Stomach (tissue), 4 donors: ENCODE data around the gene SIM2.
"Not testable (repeated sequence)": the region's sequence is repeated elsewhere in the genome, so short reads cannot be mapped to it uniquely, and the experiment has no call there.

ENCODE experiments used
- EP300 ChIP-seq: sonication (generic); formaldehyde crosslinking; IDR thresholded peaks from one replicate; pipeline ENCODE4 v1.6.1; 2017; ENCODE audit warnings: antibody characterized with exemption
- POLR2A ChIP-seq, 4 donors: fragments of 450-650 bp; IDR thresholded peaks; one replicate each; pipeline ENCODE4 v1.6.1; 2016; ENCODE audit warnings: antibody characterized with exemption in 4 of 4, control low read depth in 2 of 4, mild to moderate bottlenecking in 1 of 4, moderate library complexity in 1 of 4
- POLR2AphosphoS5 ChIP-seq, 3 donors: sonication (generic); formaldehyde crosslinking; IDR thresholded peaks; one replicate each; pipeline ENCODE4 v1.6.1; 2016; ENCODE audit warnings: antibody characterized with exemption in 3 of 3
- TF ChIP-seq, protein P1 (sequence below), 7 experiments: fragments of 450-650 bp in 4 of 7; fragments of 200-600 bp in 3 of 7; sonication (generic) in 3 of 7; IDR thresholded peaks; one replicate each; pipeline ENCODE4 v1.5.1; 2016 to 2019; ENCODE audit warnings: antibody characterized with exemption in 7 of 7, control low read depth in 2 of 7, mild to moderate bottlenecking in 1 of 7

DNA sequence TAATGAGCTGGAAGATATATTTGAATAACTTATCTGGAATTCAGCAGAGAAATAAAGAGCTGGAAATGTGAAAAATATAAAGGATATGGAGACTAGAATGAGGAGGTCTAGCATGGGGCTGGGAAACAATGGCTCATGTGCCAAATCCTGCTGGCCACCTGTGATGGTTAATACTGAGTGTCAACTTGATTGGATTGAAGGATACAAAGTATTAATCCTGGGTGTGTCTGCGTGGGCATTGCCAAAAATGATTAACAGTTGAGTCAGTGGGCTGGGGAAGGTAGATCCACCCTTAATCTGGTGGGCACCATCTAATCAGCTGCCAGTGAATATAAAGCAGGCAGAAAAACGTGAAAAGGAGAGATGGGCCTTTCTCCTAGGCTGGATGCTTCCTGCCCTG, 26.6 kb upstream of the SIM2 start:
- TF ChIP-seq, protein P1, sequence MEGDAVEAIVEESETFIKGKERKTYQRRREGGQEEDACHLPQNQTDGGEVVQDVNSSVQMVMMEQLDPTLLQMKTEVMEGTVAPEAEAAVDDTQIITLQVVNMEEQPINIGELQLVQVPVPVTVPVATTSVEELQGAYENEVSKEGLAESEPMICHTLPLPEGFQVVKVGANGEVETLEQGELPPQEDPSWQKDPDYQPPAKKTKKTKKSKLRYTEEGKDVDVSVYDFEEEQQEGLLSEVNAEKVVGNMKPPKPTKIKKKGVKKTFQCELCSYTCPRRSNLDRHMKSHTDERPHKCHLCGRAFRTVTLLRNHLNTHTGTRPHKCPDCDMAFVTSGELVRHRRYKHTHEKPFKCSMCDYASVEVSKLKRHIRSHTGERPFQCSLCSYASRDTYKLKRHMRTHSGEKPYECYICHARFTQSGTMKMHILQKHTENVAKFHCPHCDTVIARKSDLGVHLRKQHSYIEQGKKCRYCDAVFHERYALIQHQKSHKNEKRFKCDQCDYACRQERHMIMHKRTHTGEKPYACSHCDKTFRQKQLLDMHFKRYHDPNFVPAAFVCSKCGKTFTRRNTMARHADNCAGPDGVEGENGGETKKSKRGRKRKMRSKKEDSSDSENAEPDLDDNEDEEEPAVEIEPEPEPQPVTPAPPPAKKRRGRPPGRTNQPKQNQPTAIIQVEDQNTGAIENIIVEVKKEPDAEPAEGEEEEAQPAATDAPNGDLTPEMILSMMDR (IDR thresholded peaks at IDR 0.05), result not testable (repeated sequence)
- TF ChIP-seq POLR2AphosphoS5 (IDR thresholded peaks at IDR 0.05); POLR2A (IDR thresholded peaks at IDR 0.05); EP300: not testable (repeated sequence)
